GM12891 (cell line): ENCODE data around the gene CACNA2D2.

ENCODE experiments used
- DNase-seq: peaks from one replicate; pipeline ENCODE4 v3.0.0; 2011; ENCODE audit warnings: low spot score; ENCODE audit not compliant: insufficient read length
- FAIRE-seq: peaks from 2 replicates; lab custom pipeline; 2011; peaks lifted over from hg19 to GRCh38; lab: Jason Lieb, UNC
- PAX5 ChIP-seq: IDR thresholded peaks from 2 replicates; pipeline ENCODE4 v1.6.1; 2011; ENCODE audit warnings: low read length, moderate library complexity, mild to moderate bottlenecking; ENCODE audit not compliant: insufficient read depth, severe bottlenecking
- POLR2A ChIP-seq: IDR thresholded peaks from 2 replicates; pipeline ENCODE4 v1.6.1; 2011; ENCODE audit warnings: low read depth, low read length, control low read depth
- POLR2AphosphoS5 ChIP-seq: IDR thresholded peaks from 2 replicates; pipeline ENCODE4 v1.6.1; 2011; ENCODE audit warnings: low read depth, low read length, control low read depth
- POU2F2 ChIP-seq: IDR thresholded peaks from 2 replicates; pipeline ENCODE4 v1.6.1; 2011; ENCODE audit warnings: low read depth, mild to moderate bottlenecking, control low read depth, low read length, moderate library complexity
- SPI1 ChIP-seq: IDR thresholded peaks from 2 replicates; pipeline ENCODE4 v1.6.1; 2011; ENCODE audit warnings: low read depth, low read length, control low read depth
- TAF1 ChIP-seq: IDR thresholded peaks from 2 replicates; pipeline ENCODE4 v1.6.1; 2011; ENCODE audit warnings: low read depth, low read length, control low read depth

CACNA2D2 gene

GRCh38 chr3:50419595-50420370 is 83.7 kb downstream of the CACNA2D2 start:
- DNase-seq: no peak
- FAIRE-seq: no peak
- TF ChIP-seq SPI1 (no peak), TAF1 (no peak), PAX5 (no peak), POLR2AphosphoS5 (no peak), POU2F2 (no peak), POLR2A (no peak)

- TF ChIP-seq TAF1 (no peak), POLR2AphosphoS5 (no peak), POU2F2 (no peak), SPI1 (no peak), POLR2A (no peak), PAX5 (no peak)
- FAIRE-seq: no peak
- no peak for DNase-seq
Measured at GRCh38 chr3:50418850-50419249, 84.6 kb downstream of the CACNA2D2 start.

DNA sequence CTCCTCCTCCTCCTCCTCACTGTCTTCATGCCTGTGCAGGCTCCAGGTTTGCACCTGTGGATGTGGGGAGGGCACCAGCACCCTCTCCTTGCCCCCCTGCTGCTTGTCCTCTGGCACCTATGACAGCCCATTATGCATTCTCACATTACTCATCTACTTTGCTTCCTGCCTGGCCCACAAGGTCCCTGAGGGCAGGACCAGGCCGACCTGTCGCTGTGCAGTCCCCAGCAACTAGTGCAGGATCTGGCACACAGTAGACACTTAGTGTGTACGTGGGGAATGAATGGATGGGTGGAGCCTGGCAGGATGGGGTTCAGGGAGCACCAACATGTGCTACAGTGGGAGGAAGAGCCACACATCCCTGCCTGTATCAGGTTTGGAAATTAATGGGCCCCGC is 85.8 kb downstream of the CACNA2D2 start:
- TF ChIP-seq POLR2AphosphoS5 (no peak), SPI1 (no peak), POLR2A (no peak), POU2F2 (no peak), TAF1 (no peak), PAX5 (no peak)
- FAIRE-seq: no peak
- DNase-seq: no peak

DNA sequence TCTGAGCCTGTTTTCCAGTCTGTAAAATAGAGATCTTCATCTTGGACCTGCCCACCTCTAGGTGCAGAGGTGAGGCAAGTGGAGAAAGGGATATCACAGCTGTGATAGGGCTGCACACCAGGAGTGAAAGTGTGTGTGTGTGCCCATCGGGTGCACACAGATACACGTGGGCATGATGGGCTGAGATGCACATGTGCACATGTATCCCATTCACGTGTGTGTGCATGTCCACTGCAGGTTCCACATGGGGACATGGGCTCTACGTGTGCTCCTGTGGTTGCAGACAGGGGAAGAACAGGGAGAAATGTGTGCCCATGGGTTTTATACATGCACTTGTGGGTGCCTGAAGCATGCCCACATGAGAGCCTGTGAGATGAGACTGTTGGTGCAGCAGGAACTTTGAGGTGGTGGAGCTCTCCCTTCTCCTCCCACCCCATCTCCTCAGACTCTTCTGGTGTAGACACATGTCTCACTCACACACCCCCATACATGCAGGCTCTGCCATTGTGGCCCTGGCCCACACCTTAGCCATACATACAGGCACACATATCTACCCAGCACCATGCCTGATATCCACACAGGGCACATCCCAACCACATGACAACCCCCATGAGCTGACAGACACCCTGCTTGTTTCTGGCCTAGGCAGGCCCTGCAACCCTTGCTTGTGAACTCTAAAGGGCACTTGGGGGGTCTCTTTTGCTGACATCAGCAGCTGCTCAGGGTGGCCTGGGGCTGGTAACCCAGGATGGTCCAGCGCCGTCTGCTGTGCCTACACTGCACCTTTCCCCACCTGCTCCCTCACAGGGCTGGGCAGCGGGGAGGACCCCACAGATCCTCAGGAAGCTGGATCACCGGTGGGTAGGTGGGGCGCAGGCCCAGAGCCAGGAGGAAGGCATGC is 86.4 kb downstream of the CACNA2D2 start:
- TF ChIP-seq POU2F2: no peak
- TF ChIP-seq PAX5: no peak
- no peak for DNase-seq
- no peak for FAIRE-seq

- no peak for DNase-seq
- FAIRE-seq: no peak
- TF ChIP-seq POLR2AphosphoS5 (no peak), PAX5 (no peak), SPI1 (no peak), POU2F2 (no peak)
Measured at GRCh38 chr3:50415816-50416215, 87.6 kb downstream of the CACNA2D2 start.

DNA sequence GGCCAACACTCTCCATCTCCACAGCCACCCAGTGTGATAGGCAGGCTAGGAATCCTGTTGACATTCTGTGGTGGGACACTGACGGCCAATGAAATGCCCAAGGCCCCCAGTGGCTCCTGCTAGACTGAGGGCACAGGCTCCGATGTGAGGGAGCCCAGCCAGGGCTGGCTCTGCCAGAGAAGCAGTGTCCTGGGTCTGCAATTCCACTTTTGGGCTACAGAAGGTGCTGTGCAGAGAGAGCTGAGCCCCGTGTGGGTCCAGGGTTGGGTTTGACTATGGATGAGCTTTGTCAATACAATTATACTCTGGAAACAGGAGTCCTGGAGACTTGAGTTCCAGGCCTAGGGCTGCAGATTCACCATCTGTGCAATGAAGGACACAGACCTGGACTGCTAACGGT is 88.4 kb downstream of the CACNA2D2 start:
- TF ChIP-seq POU2F2: no peak
- FAIRE-seq: no peak
- no peak for DNase-seq

GRCh38 chr3:50414616-50415015 is 88.8 kb downstream of the CACNA2D2 start:
- no peak for DNase-seq
- no peak for TF ChIP-seq POLR2A
- TF ChIP-seq TAF1: no peak
- TF ChIP-seq SPI1: no peak
- no peak for TF ChIP-seq PAX5
- TF ChIP-seq POU2F2: no peak
- no peak for TF ChIP-seq POLR2AphosphoS5
- no peak for FAIRE-seq

- FAIRE-seq (no peak), DNase-seq (no peak)
- TF ChIP-seq SPI1 (no peak), PAX5 (no peak), POU2F2 (no peak), POLR2AphosphoS5 (no peak), TAF1 (no peak), POLR2A (no peak)
Measured at GRCh38 chr3:50412231-50412754, 91.1 kb downstream of the CACNA2D2 start.

GRCh38 chr3:50411229-50411628 is 92.2 kb downstream of the CACNA2D2 start:
- TF ChIP-seq POLR2AphosphoS5: no peak
- TF ChIP-seq TAF1: no peak
- no peak for TF ChIP-seq SPI1
- no peak for TF ChIP-seq PAX5
- TF ChIP-seq POU2F2: no peak
- no peak for TF ChIP-seq POLR2A
- DNase-seq (no peak), FAIRE-seq (no peak)

DNA sequence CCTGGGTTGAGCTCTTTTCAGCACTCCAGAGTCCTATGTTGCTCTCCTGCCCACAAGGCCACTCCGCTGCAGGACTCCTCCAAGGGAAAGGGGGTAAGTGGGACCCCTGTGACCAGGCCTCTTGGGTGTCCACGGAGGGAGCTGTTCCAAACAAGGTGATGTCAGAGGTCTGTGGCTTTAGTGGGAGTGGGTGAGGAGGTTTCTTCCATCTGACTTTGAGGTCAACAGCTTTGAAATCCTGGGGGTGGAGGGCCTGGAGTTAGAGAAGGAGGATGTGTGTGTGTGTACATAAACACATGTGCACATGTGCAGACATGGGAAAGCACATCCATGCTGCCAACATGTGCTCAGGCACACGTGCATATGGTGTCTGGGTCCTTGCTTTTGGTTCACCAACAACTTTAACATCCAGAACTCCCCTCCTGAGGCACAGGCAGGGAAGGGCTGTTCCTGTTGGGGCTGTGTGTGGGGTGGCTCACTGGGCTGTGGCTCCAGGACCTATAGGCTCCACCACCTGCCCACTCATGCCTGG is 92.8 kb downstream of the CACNA2D2 start:
- no peak for FAIRE-seq

More for the DNA sequence above, 92.8 kb downstream of the CACNA2D2 start:
- no peak for DNase-seq
- TF ChIP-seq PAX5 (no peak), POU2F2 (no peak), SPI1 (no peak), TAF1 (no peak), POLR2A (no peak), POLR2AphosphoS5 (no peak)
